EH (cell line): ENCODE measurements around the gene GATA3.

ENCODE experiments used
- DNase-seq: peaks from one replicate; pipeline ENCODE4 v3.0.0-alpha.2; 2015; ENCODE audit warnings: low read depth

The GATA3 gene

GRCh38 chr10:8064436-8064835 lies 9.9 kb downstream of the GATA3 start:
- DNase-seq, result no peak

DNA sequence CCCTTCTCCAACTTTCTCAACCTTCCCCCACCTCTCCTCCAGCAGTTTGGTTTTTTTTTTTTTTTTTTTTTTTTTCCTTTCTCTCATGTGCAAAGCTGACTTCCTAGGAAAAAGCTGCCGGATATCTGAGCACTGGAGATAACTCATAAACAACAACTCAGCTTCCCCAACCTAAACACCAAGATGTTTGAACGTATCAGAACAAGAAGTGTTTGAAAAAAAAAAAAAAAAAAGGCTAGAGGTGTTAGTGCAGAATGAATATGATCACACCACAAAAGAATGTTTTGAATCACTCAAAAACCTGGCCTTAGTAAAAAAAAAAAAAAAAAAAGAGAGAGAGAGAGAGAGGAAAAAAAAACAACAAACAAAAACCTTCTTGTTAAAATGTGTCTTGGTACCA lies 11.2 kb downstream of the GATA3 start:
- DNase-seq, result no peak

- DNase-seq, result no peak
Observed at GRCh38 chr10:8066124-8066523, 11.6 kb downstream of the GATA3 start.

GRCh38 chr10:8066797-8067196 lies 12.3 kb downstream of the GATA3 start:
- DNase-seq, result no peak

GRCh38 chr10:8069108-8069507 lies 14.6 kb downstream of the GATA3 start:
- DNase-seq, result no peak

GRCh38 chr10:8069627-8070026 lies 15.1 kb downstream of the GATA3 start:
- DNase-seq, result peak; percentile 79

DNA sequence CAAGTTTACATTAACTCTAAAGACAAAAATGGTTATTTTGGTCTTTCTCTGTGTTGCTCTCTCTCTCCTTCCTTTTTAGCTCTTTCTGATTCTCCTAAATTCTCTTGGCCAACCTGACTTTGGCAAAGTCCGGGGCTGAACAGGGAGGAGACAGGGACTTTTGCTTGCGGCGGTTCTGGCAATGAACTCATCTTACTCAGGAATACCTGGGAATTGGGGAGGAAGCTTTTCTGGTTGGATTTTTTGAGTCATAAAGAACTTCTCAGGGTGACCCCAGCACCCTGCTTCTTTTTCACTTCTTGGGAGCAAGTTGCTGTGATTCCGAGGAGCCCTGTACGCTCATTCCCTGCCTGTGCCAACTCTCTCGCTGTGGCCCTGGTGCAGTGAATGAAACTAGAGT lies 16.0 kb downstream of the GATA3 start:
- no peak for DNase-seq

DNA sequence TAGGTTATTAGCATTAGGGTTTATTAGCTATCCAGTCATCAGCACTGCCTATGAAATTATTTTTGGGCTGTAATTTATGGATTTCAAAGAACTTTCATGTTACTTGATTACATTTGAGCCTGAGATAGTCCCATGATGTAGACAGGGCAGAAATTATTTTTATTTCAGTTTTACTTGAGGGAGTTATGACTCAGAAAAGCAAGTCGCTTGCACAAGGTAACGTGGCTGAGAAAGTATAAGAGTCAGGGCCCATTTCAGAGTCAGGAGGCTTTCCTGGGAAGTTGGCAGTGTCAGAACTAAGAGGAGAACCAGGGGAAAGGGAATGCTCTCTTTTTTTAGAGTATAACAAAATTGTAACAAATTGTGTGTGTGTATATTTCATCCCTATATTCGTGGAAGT lies 16.5 kb downstream of the GATA3 start:
- DNase-seq, result peak; percentile 21

DNA sequence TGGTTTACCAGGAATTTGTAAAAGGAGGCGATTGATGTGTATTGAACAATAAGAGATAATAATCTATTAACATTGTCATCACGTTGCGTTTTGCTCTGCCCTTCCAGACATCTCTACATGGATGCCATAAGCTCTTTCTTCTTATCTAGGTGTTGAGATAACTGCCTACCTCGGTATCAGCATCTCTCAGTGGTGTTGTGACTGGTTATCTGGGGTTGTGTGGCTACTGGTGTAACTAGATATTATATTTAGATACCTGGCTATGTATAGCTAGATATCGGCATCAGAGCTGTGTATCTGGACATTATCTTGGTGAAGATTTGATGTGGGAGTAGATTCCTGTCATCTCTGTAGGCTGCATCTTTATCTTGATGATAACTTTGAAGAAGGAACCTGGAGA lies 17.2 kb downstream of the GATA3 start:
- DNase-seq, result no peak

DNA sequence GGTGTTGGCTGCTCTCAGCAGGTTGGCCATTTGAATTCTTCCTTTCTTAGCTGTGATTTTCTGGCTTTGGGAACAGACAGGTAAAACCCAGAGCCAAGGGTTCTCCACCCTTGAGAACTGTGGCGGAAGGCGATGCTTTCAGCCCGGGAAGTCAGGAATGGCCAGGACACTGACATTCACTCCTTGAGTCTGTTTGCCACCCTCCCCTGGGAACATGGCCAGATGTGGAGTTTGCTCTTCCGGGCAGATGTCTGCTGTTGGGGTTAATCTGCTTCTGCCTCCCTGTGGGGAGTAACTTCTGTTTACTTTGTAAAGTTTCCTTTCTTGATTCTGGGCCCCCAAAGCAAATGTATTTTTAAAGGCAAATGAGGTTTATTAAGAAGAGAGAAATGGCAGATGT lies 17.7 kb downstream of the GATA3 start:
- DNase-seq, result no peak

DNA sequence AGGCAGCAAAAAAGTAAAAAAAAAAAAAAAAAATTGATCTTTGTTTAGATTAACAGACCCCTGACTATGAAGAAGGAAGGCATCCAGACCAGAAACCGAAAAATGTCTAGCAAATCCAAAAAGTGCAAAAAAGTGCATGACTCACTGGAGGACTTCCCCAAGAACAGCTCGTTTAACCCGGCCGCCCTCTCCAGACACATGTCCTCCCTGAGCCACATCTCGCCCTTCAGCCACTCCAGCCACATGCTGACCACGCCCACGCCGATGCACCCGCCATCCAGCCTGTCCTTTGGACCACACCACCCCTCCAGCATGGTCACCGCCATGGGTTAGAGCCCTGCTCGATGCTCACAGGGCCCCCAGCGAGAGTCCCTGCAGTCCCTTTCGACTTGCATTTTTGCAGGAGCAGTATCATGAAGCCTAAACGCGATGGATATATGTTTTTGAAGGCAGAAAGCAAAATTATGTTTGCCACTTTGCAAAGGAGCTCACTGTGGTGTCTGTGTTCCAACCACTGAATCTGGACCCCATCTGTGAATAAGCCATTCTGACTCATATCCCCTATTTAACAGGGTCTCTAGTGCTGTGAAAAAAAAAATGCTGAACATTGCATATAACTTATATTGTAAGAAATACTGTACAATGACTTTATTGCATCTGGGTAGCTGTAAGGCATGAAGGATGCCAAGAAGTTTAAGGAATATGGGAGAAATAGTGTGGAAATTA lies 19.4 kb downstream of the GATA3 start:
- peak; percentile 29 for DNase-seq

- no peak for DNase-seq
Observed at GRCh38 chr10:8074881-8075280, 20.4 kb downstream of the GATA3 start.

DNA sequence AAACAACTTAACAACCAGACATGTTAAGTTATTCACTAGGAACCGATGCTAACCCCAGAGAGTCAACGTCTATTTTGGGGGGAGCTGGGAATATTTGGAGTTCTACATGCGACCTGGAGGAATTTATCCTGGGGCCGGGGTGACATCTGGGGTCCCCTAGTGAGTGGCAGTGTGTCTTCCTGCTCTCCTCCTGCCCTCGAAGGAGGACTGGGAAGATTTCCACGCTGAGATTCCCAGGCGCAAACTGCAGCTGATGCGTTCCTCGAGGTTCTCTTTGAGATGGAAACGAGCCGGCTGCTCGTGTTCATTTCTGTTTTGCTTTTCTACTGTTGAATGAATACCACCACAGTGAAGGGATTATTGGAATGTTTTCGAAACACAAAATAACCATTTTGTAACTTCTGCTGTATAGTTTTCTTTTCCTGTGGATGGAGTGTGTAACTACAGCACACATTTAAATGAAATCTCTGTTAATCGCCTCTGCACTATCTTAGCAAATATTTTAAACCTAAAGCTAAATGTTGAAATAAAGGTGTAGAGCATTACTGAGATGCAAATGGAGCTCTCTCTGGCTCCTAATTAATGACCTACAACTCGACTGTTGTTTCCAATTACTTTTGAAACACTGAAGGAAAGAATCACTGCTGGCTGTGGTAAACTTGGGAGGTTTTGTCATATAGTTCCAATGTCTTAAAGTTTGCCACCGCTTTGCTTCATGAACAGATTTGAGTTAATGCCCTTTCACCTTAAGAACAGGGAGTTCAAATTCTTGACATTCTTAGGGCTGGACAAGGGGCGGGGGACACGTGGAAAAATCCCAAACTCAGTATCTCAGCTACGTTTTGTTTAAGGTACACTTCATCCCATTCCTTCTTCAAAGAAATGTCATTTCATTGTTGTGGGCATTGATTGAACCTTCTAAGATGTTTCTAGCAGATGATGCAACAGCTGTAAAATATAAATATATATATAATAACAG lies 21.1 kb downstream of the GATA3 start:
- DNase-seq, result no peak

- no peak for DNase-seq
Observed at GRCh38 chr10:8076933-8077332, 22.4 kb downstream of the GATA3 start.

DNA sequence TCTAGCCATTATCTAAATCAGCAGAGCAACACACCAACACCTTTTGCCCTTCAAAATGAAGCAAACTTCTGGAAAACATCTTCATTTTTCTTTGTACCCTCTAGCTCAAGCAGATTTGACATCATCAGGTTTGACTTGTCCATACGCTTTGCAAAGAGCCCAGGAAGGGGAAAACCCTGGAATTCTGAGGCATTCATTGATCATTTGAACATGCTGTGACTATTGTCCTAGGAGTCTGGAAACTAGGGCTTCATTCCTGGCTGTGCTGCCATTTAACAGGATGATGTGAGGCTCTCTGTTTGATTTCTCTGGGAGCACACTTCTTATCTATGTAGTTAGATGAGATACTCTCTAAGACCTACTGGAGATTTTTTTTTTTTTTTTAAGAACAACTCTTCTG lies 23.5 kb downstream of the GATA3 start:
- no peak for DNase-seq

GRCh38 chr10:8079126-8079525 lies 24.6 kb downstream of the GATA3 start:
- DNase-seq, result no peak

DNA sequence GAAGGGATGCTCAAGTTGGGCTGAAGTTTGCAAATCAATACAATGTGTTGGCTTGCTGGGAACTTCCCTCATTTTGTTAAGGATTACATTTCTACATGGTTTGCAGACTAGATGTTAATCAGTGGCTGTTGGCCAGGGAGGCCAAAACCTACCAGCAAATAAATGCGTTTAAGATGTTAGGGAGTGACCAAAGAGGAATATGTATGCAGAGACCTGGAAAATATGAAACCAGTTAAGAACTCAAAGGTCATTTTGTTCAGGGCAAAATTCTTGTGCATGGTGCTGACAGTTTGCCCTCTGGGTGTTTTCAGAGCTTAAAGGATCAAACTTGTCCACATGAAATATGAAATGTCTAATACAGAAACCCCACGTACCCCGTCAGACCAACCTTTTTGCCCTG lies 30.3 kb downstream of the GATA3 start:
- DNase-seq, result no peak

DNA sequence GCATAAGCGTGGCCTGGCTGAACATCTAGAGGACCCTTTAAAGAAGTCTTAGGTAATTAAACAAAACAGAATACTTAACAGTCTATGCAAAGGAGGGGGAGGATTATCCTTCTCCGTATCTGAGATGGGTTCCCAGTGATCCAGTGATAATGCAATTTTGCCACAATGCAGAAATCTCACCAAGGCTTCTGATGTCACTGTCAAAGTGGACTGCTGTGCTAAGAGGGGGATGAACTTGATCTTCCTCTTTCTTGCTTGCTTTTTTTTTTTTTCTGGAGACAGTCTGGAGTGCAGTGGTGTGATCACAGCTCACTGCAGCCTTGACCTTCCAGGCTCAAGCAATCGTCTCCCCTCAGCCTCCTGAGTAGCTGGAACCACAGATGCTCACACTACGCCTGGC lies 30.8 kb downstream of the GATA3 start:
- DNase-seq, result no peak

DNA sequence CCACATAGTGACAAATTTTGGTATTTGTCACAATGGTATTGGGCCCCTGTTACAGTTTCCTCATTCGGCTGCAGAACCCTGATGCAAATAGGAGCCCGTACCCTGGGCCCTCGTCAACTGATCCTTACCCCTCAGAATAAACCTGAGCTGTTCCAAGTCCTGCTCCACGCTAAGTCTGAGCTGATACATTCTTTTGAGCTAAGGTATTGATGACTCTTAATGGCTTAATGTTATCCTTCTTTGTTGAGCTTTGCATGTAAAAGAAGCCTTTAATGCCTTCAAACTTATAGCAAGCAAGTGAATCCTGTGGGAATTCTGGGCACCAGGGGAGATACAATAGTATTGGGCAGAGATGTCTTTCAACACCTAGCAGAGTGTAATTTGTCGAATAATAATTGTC lies 31.8 kb downstream of the GATA3 start:
- DNase-seq, result no peak

DNA sequence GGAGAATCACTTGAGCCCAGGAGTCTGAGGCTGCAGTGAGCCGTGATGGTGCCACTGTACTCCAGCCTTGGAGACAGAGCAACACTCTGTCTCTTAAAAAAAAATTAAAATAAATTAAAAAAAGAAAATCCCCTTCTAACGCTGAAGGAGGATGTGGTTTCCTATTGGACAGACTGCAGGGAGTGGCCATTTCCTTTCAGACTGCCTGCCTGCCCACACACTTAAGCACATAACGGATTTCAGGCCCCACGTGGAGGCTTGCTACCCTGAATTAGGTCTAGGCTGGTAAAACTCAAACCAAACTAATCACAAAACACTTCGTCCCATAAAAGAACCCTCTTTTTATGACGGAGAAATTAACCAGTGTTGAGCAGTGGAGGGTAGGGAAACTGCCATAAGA lies 34.0 kb downstream of the GATA3 start:
- no peak for DNase-seq

DNA sequence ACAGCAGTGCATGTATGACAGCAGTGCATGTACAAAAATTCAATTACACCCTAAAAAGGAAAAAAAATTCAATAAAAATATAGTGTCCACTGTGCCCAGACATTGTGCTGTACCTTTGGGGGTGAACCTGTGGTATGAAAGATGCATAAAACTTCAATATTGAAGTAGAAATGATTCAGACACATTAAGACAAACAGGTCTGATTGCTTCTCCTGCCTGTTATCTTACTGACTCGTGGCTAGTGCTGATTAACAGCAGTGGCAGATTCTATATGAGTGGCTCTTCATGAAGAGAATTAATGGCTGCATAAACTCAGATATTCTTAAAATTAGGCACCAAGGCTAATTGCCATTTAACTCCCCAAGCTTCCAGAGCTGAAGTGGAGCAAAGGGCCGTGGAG lies 37.9 kb downstream of the GATA3 start:
- no peak for DNase-seq

GRCh38 chr10:8095959-8096358 lies 41.5 kb downstream of the GATA3 start:
- no peak for DNase-seq

DNA sequence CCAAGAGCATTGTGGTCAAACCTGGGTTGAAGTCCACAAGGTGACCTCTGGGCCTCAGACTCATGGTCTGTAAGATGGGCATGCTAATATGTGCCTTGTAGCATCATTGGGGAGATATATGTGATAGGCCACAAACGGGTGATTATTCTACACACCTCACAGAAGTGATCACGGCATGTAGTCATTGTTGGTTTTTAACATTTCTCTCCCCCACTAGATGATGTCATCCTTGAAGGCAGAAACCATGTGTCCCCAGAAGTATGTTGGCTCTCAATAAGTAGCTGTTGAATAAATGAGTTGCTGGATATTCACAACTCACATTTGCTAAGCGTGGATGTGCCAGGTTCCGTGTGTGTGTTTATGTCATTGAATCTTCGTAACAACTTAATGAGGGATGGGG lies 42.4 kb downstream of the GATA3 start:
- DNase-seq, result no peak
